GM13976 (cell line): Measurements from ENCODE around the gene AMDHD2.
A peak's percentile ranks its signal among the peaks of the same experiment; 100 is the strongest.

ENCODE experiments used
- DNase-seq: peaks from one replicate; pipeline ENCODE4 v3.0.0; 2012; ENCODE audit warnings: low spot score
- in situ Hi-C: fragments of 300-500 bp; cut with MboI; formaldehyde crosslinking; loops from one replicate; pipeline ENCODE4 v1.12.0; 2022; ENCODE audit warnings: low sequenced_read_pairs, mixed read lengths, inconsistent platforms; ENCODE audit not compliant: unreplicated experiment
- TF ChIP-seq, protein P1 (sequence below): IDR thresholded peaks from 2 replicates; pipeline ENCODE4 v1.5.1; 2012; ENCODE audit warnings: borderline replicate concordance, mild to moderate bottlenecking; ENCODE audit not compliant: insufficient read depth; ENCODE audit errors: extremely low read depth, missing control alignments, control extremely low read depth

AMDHD2 gene

DNA sequence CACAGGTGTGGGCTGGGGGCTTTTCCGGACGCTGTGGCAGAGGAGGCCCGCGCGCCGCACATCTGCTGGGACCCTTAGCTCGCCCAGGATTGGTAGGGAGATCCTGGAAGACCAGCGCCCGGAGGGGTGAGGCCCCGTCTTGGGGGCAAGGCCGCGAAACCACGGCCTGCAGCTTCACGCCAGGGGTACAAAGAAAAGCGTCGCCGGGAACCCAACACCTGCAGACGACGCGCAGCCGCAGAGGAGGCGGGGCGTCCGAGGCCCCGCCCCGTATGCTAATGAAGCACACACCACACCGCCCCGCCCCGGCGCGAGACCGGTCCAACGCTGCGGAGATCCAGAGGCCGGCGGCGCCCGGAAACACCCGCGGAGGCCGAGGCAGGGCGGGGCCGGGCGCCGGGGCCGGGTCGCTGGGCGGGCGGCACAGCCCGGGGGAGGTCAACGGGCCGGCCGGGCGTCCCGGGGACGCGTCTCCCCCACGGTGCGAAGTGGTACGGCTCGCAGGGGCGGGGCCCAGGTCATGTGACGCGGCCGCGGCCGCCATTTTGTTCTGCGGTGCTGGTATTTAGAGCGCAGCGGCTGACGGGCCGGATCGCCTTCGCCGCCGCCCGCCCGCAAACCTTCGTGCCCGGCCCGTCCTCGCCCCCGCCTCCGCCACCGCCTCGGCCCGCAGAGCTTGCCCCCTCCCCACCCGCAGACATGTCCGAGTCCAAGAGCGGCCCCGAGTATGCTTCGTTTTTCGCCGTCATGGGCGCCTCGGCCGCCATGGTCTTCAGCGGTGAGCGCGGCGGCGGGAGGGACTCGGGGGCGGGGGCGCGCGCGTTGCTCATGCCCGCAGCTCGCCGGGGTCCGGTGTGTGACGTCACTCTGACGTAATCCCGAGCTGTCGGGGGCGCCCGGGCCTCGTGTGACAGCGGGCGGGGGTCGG is 6.5 kb upstream of the AMDHD2 start, which contains the start of gene ATP6V0C:
Gene ATP6V0C, plus strand, starts transcription at position 548 of the 928 bp plus-strand sequence. Its CDS starts 152 bp downstream, at position 700.
- TF ChIP-seq, protein P1, sequence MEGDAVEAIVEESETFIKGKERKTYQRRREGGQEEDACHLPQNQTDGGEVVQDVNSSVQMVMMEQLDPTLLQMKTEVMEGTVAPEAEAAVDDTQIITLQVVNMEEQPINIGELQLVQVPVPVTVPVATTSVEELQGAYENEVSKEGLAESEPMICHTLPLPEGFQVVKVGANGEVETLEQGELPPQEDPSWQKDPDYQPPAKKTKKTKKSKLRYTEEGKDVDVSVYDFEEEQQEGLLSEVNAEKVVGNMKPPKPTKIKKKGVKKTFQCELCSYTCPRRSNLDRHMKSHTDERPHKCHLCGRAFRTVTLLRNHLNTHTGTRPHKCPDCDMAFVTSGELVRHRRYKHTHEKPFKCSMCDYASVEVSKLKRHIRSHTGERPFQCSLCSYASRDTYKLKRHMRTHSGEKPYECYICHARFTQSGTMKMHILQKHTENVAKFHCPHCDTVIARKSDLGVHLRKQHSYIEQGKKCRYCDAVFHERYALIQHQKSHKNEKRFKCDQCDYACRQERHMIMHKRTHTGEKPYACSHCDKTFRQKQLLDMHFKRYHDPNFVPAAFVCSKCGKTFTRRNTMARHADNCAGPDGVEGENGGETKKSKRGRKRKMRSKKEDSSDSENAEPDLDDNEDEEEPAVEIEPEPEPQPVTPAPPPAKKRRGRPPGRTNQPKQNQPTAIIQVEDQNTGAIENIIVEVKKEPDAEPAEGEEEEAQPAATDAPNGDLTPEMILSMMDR: no peak
- in situ Hi-C loops: no loop called here
- DNase-seq: peak; percentile 98

DNA sequence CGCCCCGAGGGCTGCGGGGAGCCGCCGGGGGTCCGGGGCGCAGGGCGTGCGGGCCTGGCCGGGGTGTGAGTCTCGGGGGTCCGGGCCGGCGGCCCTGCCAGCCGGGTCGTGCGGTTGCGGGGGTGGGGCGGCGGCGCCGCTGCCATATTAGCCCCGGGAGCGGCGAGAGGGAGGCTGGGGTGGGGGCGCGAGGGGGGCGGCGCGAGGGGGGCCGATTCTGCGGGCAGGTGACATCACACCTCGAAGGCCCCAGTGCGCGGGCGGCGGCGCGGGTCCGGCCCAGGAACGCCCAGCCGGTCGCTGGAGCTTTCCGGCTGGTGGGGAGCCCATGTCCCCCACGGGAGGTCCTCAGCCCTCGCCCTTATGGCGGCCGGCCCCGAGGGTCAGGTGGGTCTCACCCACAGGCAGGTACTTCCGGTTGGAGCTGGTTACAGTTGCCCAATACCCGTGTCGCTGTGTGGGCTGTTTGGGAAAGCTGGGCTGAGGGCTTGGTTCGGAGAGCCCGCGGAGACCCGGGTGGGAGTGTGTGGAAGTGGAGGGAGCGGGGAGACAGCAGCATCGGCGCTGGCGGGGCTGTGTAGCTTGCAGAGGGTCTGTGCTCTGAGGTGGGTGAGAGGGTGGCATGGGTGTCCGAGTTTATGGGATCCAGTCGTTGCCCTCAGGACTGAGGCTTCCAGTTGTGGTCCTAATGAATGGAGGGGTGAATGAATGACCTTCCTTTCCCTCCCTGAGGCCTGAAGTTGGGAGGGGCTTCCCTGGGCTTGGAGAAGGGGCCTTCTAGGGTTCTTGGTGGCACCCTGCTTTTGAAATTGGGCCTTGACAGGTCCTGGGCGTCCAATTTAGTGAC is 5.6 kb upstream of the AMDHD2 start:
- in situ Hi-C loops: no loop called here
- DNase-seq: no peak

DNA sequence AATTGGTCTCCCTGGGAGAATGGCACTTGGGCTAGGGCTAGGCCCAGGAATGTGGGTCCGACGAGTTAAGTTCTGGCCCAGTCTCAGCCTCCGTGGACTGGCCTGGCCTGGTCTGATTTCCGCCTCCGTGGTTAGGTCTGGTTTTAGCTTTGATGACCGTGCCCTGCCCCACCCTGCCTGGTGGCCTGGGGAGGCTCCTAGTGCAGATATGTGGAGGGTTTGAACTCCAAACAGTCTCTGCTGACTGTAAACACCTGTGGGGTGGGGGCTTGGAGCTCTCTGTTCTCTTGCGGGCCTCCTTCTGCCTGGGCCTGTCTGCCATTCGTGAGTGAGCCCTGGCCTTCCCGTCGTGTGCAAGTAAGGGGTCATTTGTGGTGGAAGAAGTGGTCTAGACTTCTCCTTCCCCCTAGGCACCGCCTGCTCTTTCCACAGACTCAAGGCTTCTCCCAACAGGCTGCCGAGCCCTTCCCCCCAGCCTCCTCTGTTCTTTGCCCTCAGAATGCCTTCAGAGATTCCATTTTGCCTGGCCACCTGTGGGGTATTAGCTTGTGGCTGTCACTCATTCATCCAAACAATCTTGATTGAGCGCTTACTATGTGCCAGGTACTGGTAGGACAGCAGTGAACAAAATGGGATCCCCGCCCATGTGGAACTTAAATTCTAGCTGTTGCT is 4.9 kb upstream of the AMDHD2 start:
- in situ Hi-C loops: no loop called here
- no peak for DNase-seq

More for the DNA sequence above, 5.6 kb upstream of the AMDHD2 start:
- TF ChIP-seq, protein P1: no peak

DNA sequence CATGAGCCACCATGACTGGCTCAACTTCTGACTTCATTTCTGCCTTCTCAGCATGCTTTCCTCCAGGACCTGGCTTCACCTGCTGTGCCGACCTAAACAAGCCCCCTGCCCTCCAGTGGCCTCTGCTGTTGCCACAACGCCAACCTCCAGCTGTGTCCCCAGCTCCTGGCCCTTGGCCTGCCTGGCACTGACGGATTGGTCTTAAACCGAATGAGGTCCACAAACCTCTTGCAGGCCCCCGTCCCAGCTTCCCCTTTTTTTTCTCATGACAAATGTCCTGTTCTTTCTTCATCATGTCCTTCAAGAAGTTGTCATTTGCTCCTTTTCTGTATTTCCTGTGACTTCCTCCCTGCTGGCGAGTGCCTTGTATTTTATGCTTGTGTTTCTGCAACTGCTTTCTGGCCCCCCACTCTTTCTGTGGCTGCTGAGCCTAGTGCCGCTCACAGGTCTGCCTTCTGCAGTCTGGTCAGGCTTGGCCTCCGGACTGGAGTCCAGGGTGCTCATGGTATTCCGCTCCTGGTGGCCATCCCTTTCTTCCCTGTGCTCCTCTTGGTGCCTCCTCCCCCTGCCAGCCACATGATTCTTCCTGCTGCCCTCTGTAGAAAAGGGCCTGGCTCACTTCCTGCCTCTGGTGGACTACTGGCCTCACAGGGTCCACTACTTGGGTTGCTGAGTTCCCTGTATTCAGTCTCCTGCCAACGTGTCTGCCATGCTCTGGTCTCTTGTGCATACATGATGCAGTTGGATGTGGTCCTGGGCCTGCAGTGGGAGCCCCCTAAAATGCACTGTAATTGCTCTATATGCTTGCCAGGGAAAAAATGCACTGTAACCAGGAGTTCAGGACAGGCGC is 3.6 kb upstream of the AMDHD2 start:
- TF ChIP-seq, protein P1: no peak
- in situ Hi-C loops: no loop called here
- DNase-seq: no peak

More for the DNA sequence above, 4.9 kb upstream of the AMDHD2 start:
- TF ChIP-seq, protein P1: no peak

DNA sequence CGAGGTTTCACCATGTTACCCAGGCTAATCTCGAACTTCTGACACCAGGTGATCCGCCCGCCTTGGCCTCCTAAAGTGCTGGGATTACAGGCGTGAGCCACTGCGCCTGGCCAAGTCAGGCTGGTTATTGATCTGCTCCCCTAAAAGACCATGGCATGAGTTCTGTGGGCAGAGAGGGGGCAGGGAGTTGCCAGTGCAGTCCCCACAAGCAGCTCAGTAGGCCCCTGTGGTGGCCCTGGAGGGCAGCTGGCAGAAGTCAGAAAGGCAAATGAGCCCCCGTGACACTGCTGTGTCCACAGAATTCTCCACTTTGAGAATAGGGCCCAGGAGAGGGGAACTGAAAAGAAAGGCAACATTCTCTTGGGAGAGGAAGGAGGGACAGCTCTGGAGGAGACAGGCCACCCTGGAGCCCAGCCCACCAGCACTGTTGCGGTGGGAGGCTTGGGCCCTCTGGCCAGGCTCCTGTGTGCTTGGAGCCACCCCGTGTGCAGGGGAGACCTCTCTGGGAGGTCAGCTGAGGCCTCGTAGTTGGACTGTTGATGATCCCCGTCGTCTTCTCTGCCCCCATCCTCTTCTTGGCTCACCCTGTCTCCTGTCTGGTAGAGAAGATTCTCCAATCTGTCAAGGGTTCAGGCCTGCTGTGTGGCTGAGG is 2.1 kb upstream of the AMDHD2 start:
- TF ChIP-seq, protein P1: no peak
- no peak for DNase-seq
- in situ Hi-C loops: no loop called here
